ENCODE results near the gene MYO18A.

DNA sequence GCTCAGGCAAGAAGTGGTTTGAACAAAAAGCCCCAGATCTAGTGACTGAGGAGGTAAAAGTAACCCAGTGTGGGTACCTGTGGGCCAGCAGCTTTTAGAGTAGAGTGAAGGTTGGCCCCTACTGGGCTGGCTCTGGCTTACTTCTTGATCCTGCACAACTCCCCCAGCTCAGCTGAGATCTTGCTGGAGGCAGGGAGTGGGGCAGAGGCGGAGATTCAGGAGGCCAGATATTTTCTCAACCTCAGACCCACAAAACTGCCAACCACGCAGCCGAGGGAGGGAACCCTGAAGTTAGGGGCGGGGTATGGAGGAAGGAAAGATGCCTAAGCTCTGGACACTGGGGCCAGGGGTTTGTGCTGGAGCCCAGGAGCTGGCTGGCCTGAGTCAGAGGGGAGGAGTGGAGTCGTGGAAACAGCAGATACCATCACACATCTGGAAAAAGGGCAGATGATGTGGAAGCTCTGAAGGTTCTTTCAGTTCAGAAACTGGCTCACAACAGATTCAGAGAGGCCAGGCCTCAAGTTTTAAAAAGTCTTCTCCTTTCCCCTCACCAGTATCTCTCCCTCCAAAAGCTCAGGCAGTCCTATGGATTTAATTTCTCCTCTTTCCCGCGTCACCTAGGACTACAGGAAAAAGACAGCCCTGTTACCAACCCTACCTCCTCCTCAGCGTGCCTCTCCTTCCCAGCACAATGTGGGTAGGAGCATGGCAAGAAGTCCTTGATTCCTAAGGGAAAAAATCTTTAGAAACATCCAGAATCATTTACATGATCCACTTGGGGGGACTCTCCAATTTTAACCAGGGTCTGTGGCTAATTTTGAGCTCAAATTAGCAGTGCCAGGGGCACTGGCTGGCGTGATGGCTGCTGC lies 48.1 kb downstream of the MYO18A start:
- TF ChIP-seq, protein P1, sequence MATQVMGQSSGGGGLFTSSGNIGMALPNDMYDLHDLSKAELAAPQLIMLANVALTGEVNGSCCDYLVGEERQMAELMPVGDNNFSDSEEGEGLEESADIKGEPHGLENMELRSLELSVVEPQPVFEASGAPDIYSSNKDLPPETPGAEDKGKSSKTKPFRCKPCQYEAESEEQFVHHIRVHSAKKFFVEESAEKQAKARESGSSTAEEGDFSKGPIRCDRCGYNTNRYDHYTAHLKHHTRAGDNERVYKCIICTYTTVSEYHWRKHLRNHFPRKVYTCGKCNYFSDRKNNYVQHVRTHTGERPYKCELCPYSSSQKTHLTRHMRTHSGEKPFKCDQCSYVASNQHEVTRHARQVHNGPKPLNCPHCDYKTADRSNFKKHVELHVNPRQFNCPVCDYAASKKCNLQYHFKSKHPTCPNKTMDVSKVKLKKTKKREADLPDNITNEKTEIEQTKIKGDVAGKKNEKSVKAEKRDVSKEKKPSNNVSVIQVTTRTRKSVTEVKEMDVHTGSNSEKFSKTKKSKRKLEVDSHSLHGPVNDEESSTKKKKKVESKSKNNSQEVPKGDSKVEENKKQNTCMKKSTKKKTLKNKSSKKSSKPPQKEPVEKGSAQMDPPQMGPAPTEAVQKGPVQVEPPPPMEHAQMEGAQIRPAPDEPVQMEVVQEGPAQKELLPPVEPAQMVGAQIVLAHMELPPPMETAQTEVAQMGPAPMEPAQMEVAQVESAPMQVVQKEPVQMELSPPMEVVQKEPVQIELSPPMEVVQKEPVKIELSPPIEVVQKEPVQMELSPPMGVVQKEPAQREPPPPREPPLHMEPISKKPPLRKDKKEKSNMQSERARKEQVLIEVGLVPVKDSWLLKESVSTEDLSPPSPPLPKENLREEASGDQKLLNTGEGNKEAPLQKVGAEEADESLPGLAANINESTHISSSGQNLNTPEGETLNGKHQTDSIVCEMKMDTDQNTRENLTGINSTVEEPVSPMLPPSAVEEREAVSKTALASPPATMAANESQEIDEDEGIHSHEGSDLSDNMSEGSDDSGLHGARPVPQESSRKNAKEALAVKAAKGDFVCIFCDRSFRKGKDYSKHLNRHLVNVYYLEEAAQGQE (IDR thresholded peaks at IDR 0.05; ENCODE audit: low read depth, low read length): no peak
- TF ChIP-seq SIN3A (IDR thresholded peaks at IDR 0.05; ENCODE audit: low read depth, low read length): no peak
- TF ChIP-seq, protein P2, sequence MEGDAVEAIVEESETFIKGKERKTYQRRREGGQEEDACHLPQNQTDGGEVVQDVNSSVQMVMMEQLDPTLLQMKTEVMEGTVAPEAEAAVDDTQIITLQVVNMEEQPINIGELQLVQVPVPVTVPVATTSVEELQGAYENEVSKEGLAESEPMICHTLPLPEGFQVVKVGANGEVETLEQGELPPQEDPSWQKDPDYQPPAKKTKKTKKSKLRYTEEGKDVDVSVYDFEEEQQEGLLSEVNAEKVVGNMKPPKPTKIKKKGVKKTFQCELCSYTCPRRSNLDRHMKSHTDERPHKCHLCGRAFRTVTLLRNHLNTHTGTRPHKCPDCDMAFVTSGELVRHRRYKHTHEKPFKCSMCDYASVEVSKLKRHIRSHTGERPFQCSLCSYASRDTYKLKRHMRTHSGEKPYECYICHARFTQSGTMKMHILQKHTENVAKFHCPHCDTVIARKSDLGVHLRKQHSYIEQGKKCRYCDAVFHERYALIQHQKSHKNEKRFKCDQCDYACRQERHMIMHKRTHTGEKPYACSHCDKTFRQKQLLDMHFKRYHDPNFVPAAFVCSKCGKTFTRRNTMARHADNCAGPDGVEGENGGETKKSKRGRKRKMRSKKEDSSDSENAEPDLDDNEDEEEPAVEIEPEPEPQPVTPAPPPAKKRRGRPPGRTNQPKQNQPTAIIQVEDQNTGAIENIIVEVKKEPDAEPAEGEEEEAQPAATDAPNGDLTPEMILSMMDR (IDR thresholded peaks at IDR 0.05 in 2 of 3, conservative IDR thresholded peaks at IDR 0.05 in 1 of 3; ENCODE audit: control insufficient read depth in 2 of 3, extremely low read depth in 1 of 3, insufficient read depth in 1 of 3, low read depth in 3 of 3, low read length in 3 of 3): no peak

All from GM12878 (cell line).